Activated CD4-positive, alpha-beta T cell treated with anti-CD3 and anti-CD28 coated beads, Interleukin-2, Interleukin-6, amounts not matched to agents 100 ng/mL and 50 ng/mL, durations not matched to agents 16 hours and 8 hours (primary cell): ENCODE data around the gene ADCY10.
"Not testable (repeated sequence)": the region's sequence is repeated elsewhere in the genome, so short reads cannot be mapped to it uniquely, and the experiment has no call there.

ENCODE experiments used
- DNase-seq: peaks from one replicate; pipeline ENCODE4 v3.0.0-alpha.2; 2020

Gene ADCY10

GRCh38 chr1:167880580-167881021, 33.3 kb downstream of the ADCY10 start:
- no peak for DNase-seq

- no peak for DNase-seq
Measured at GRCh38 chr1:167879508-167879907, 34.4 kb downstream of the ADCY10 start.

- DNase-seq, result no peak
Measured at GRCh38 chr1:167878372-167879160, 35.4 kb downstream of the ADCY10 start.

GRCh38 chr1:167876597-167877175, 37.2 kb downstream of the ADCY10 start:
- DNase-seq, result no peak

GRCh38 chr1:167871331-167871730, 42.6 kb downstream of the ADCY10 start:
- no peak for DNase-seq

- not testable (repeated sequence) for DNase-seq
Measured at GRCh38 chr1:167869157-167870001, 44.6 kb downstream of the ADCY10 start.

GRCh38 chr1:167866739-167867414, 47.1 kb downstream of the ADCY10 start:
- not testable (repeated sequence) for DNase-seq

GRCh38 chr1:167866326-167866725, 47.6 kb downstream of the ADCY10 start:
- not testable (repeated sequence) for DNase-seq

- not testable (repeated sequence) for DNase-seq
Measured at GRCh38 chr1:167865804-167866308, 48.1 kb downstream of the ADCY10 start.

- not testable (repeated sequence) for DNase-seq
Measured at GRCh38 chr1:167865193-167865592, 48.7 kb downstream of the ADCY10 start.

GRCh38 chr1:167864392-167865032, 49.4 kb downstream of the ADCY10 start:
- DNase-seq, result no peak

GRCh38 chr1:167863921-167864279, 50.0 kb downstream of the ADCY10 start:
- DNase-seq, result no peak

GRCh38 chr1:167863191-167863920, 50.6 kb downstream of the ADCY10 start:
- DNase-seq, result not testable (repeated sequence)

GRCh38 chr1:167862432-167863076, 51.4 kb downstream of the ADCY10 start:
- no peak for DNase-seq

- DNase-seq, result no peak
Measured at GRCh38 chr1:167861664-167862381, 52.1 kb downstream of the ADCY10 start.

GRCh38 chr1:167860231-167860923, 53.6 kb downstream of the ADCY10 start:
- DNase-seq, result no peak

- no peak for DNase-seq
Measured at GRCh38 chr1:167856711-167857418, 57.1 kb downstream of the ADCY10 start.

GRCh38 chr1:167854184-167854583, 59.8 kb downstream of the ADCY10 start:
- DNase-seq, result no peak

GRCh38 chr1:167849666-167850065, 64.3 kb downstream of the ADCY10 start:
- no peak for DNase-seq
